HepG2 (cell line): ENCODE measurements around the gene TECTA. TPM values are rescaled to one million over a fixed set of nuclear protein-coding genes. Genes with fewer than 3 reads are reported as not detected.

Experiments
- ATAC-seq: fragments of 200-7000 bp; cut with Tn5 transposase; 3 replicates; pipeline ENCODE4 v1.9.1; 2020; ENCODE audit warnings: mild to moderate bottlenecking, moderate library complexity
- BruUV-seq: library from RNA; stranded (reverse); fragments of 400-500 nt; replicated peaks from 2 replicates; lab custom pipeline; 2021; lab: Mats Ljungman, UMichigan
- CTCF ChIA-PET: fragments of 300-600 bp; formaldehyde crosslinking; extraction: SDS; loops from one replicate; lab custom pipeline; 2021; ENCODE audit warnings: low total read pairs, inconsistent platforms, low intra/inter-chr PET ratio; lab: Yijun Ruan, JAX
- POLR2A ChIA-PET: fragments of 350-600 bp; sonication (Branson Sonifier 250); formaldehyde crosslinking; loops from one replicate; lab custom pipeline; 2020; ENCODE audit warnings: antibody characterized with exemption, inconsistent platforms; lab: Yijun Ruan, JAX
- DNase-seq: peaks from one replicate; pipeline ENCODE4 v3.0.0-alpha.2; 2015; ENCODE audit warnings: low spot score
- FAIRE-seq: peaks from 3 replicates; lab custom pipeline; 2011; peaks lifted over from hg19 to GRCh38; lab: Jason Lieb, UNC
- H2AFZ ChIP-seq: one replicate; pipeline ENCODE4 v1.6.1; 2011; ENCODE audit warnings: low read length, inconsistent platforms
- H3K27ac ChIP-seq: fragments of 300-600 bp; 3 replicates; pipeline ENCODE4 v1.8.0; 2011; ENCODE audit warnings: mixed run types, mild to moderate bottlenecking, mixed read lengths, low read length, inconsistent platforms; ENCODE audit not compliant: insufficient read depth; ENCODE audit errors: extremely low read length
- H3K27me3 ChIP-seq, 2 experiments: fragments of 200-600 bp in 1 of 2; 2 replicates in 1 of 2; 3 replicates in 1 of 2; pipeline versions ENCODE4 v1.6.0 to v1.8.0; 2011; ENCODE audit warnings: low read length in 2 of 2, mild to moderate bottlenecking in 2 of 2, moderate library complexity in 2 of 2, inconsistent platforms in 1 of 2; ENCODE audit not compliant: insufficient read depth in 2 of 2, control insufficient read depth in 1 of 2
- H3K36me3 ChIP-seq, 2 experiments: fragments of 200-600 bp in 1 of 2; replicated peaks in 1 of 2; 2 replicates in 1 of 2; 3 replicates in 1 of 2; pipeline versions ENCODE4 v1.5.1 to v1.8.0; 2011; ENCODE audit warnings: low read length in 2 of 2, inconsistent platforms in 1 of 2; ENCODE audit not compliant: insufficient read depth in 2 of 2, control insufficient read depth in 1 of 2
- H3K4me1 ChIP-seq: 2 replicates; pipeline ENCODE4 v1.5.1; 2012; ENCODE audit warnings: low read length, inconsistent platforms; ENCODE audit not compliant: insufficient read depth
- H3K4me2 ChIP-seq: 2 replicates; pipeline ENCODE4 v1.6.0; 2011; ENCODE audit warnings: low read depth, low read length, inconsistent platforms
- H3K4me3 ChIP-seq, 3 experiments: fragments of 200-600 bp in 1 of 3; sonication (generic), shearing (Covaris generic) in 1 of 3; replicated peaks in 1 of 3; 2 replicates each; pipeline ENCODE4 v1.5.1; 2011 to 2016; ENCODE audit warnings: low read length in 3 of 3, inconsistent platforms in 2 of 3, low read depth in 2 of 3, mild to moderate bottlenecking in 2 of 3, control low read depth in 1 of 3, mixed read lengths in 1 of 3; ENCODE audit not compliant: insufficient read depth in 1 of 3
- H3K79me2 ChIP-seq: one replicate; pipeline ENCODE4 v1.6.1; 2011; ENCODE audit warnings: low read length, inconsistent platforms; ENCODE audit not compliant: insufficient read depth
- H3K9ac ChIP-seq: 2 replicates; pipeline ENCODE4 v1.6.0; 2011; ENCODE audit warnings: mild to moderate bottlenecking, low read depth, low read length, inconsistent platforms; ENCODE audit not compliant: insufficient read depth
- H3K9me3 ChIP-seq: 2 replicates; pipeline ENCODE4 v1.5.1; 2012; ENCODE audit warnings: mild to moderate bottlenecking, low read length
- H4K20me1 ChIP-seq: 2 replicates; pipeline ENCODE4 v1.6.0; 2011; ENCODE audit warnings: inconsistent platforms, mild to moderate bottlenecking, low read length, moderate library complexity; ENCODE audit not compliant: insufficient read depth
- ATAD3A ChIP-seq: sonication (generic); formaldehyde crosslinking; IDR thresholded peaks from 2 replicates; pipeline ENCODE4 v1.4.0; 2020; ENCODE audit warnings: missing genetic modification reagents
- ATF7-NPFF ChIP-seq: sonication (generic); formaldehyde crosslinking; IDR thresholded peaks from 2 replicates; pipeline ENCODE4 v1.8.1; 2023; ENCODE audit warnings: mild to moderate bottlenecking, low read depth, missing genetic modification reagents, moderate library complexity
- CCDC6 ChIP-seq: sonication (generic); formaldehyde crosslinking; IDR thresholded peaks from 2 replicates; pipeline ENCODE4 v1.8.1; 2022; ENCODE audit warnings: mild to moderate bottlenecking, missing genetic modification reagents, moderate library complexity
- DPF2 ChIP-seq: sonication (generic); formaldehyde crosslinking; IDR thresholded peaks from 2 replicates; pipeline ENCODE4 v1.4.0; 2020; ENCODE audit warnings: mild to moderate bottlenecking, low read depth, missing genetic modification reagents, borderline replicate concordance
- FOSL2 ChIP-seq: sonication (generic); formaldehyde crosslinking; IDR thresholded peaks from 2 replicates; pipeline ENCODE4 v1.4.0; 2020; ENCODE audit warnings: missing genetic modification reagents
- GZF1 ChIP-seq: sonication (generic); formaldehyde crosslinking; IDR thresholded peaks from 2 replicates; pipeline ENCODE4 v1.5.1; 2020; ENCODE audit warnings: mild to moderate bottlenecking, missing genetic modification reagents
- IRF2 ChIP-seq: IDR thresholded peaks from 2 replicates; pipeline ENCODE4 v1.6.1; 2018; ENCODE audit warnings: missing genetic modification reagents, missing compliant biosample characterization
- NFRKB ChIP-seq: fragments of 450-650 bp; IDR thresholded peaks from 2 replicates; pipeline ENCODE4 v1.6.1; 2017
- RARG ChIP-seq: sonication (generic); formaldehyde crosslinking; IDR thresholded peaks from 2 replicates; pipeline ENCODE4 v1.4.0; 2020; ENCODE audit warnings: low read depth, mild to moderate bottlenecking, missing genetic modification reagents
- REL ChIP-seq: sonication (generic); formaldehyde crosslinking; conservative IDR thresholded peaks from 2 replicates; pipeline ENCODE4 v1.8.0; 2022; ENCODE audit warnings: mild to moderate bottlenecking, missing genetic modification reagents, moderate library complexity
- RFXANK ChIP-seq: IDR thresholded peaks from 2 replicates; pipeline ENCODE4 v1.6.1; 2016
- ZNF430 ChIP-seq: sonication (generic); formaldehyde crosslinking; IDR thresholded peaks from 2 replicates; pipeline ENCODE4 v1.9.0; 2021; ENCODE audit warnings: mild to moderate bottlenecking, missing genetic modification reagents
- ZNF614 ChIP-seq: IDR thresholded peaks from 2 replicates; pipeline ENCODE4 v1.6.1; 2018; ENCODE audit warnings: missing biosample characterization, missing genetic modification reagents, inconsistent platforms, borderline replicate concordance
- ZNF839 ChIP-seq: sonication (generic); formaldehyde crosslinking; IDR thresholded peaks from 2 replicates; pipeline ENCODE4 v1.4.0; 2020; ENCODE audit warnings: missing genetic modification reagents, mild to moderate bottlenecking, borderline replicate concordance
- WGBS: methylation state at CpG from one replicate; pipeline ENCODE4 v1.1.6; 2017; ENCODE audit warnings: low lambda C conversion rate; 5-methylcytosine and 5-hydroxymethylcytosine counted together
- in situ Hi-C: cut with HindIII; loops from 2 replicates; pipeline ENCODE4 v1.10.0; 2017; ENCODE audit warnings: low pct_unique_long_range_greater_than_20kb; ENCODE audit not compliant: extremely low pct_ligation_motif_present
- intact Hi-C: fragments of 100-400 bp; cut with micrococcal nuclease; formaldehyde crosslinking; loops from one replicate; pipeline ENCODE4 v1.10.0; 2022; ENCODE audit not compliant: unreplicated experiment
- polyA plus RNA-seq, 8 experiments: library from polyadenylated mRNA; depleted of rRNA in 3 of 8; stranded (reverse) in 7 of 8; unstranded in 1 of 8; fragments of >200 nt; fragmentation: Illumina TruSeq in 4 of 8; extraction: Trizol in 4 of 8; gene quantifications; 2 replicates each; pipeline versions ENCODE4 v1.2.1 to v1.2.3, GENCODE V29; 2011 to 2016; ENCODE audit warnings: low read depth in 4 of 8, missing spikeins in 1 of 8, mixed read lengths in 1 of 8; ENCODE audit not compliant: insufficient read depth in 1 of 8
- total RNA-seq, 5 experiments: library from RNA; depleted of rRNA; stranded (reverse); fragments of >200 nt; fragmentation: Illumina TruSeq; extraction: Trizol; gene quantifications; 2 replicates each; pipeline ENCODE4 v1.2.3, GENCODE V29; 2016; ENCODE audit warnings: low read depth in 1 of 5
- TF ChIP-seq, protein P1 (sequence below): sonication (generic); formaldehyde crosslinking; IDR thresholded peaks from 2 replicates; pipeline ENCODE4 v1.4.0; 2020; ENCODE audit warnings: missing genetic modification reagents
- TF ChIP-seq, protein P2 (sequence below): sonication (generic); formaldehyde crosslinking; IDR thresholded peaks from 2 replicates; pipeline ENCODE4 v1.8.1; 2023; ENCODE audit warnings: mild to moderate bottlenecking, moderate library complexity, missing genetic modification reagents

TECTA gene
- total and polyA plus RNA-seq, 2 of the 13 experiments (the other 11 are each of a cell fraction or from before 2014, with no cell fraction given): 0.04 to 0.17 TPM

DNA sequence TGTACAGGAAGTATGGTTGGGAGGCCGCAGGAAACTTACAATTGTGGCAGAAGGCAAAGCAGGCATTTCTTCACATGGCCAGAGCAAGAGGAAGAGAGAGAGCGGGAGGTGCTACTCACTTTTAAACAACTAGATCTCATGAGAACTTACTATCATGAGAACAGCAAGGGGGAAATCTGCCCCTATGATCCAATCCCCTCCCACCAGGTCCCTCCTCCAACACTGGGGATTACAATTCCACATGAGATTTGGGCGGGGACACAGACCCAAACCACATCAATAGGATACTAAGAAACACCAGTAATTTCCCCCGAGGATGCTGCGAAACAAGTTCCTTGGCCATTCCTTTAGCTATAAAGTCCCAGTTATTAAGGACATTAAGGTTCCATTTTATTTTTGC, 97.4 kb downstream of the TECTA start:
- CTCF ChIA-PET: no interaction called here
- no peak for TF ChIP-seq NFRKB
- TF ChIP-seq REL (CRISPR knock-in tag): no peak
- no peak for TF ChIP-seq ZNF430 (CRISPR knock-in tag)
- TF ChIP-seq, all 625 proteins: peak for 0
- intact Hi-C loops (loop anchor here (10.0 kb wide), 1 partner anchor 84 kb away; no protein-coding TSS in a partner anchor), in situ Hi-C loops (loop anchor here (10.0 kb wide), 1 partner anchor 264 kb away; no protein-coding TSS in a partner anchor)
- H3K36me3 ChIP-seq: no peaks in the 10 kb centered on the region
- BruUV-seq: no TSS peak
- POLR2A ChIA-PET: no interaction called here
- no peak overlapping the region for H3K27ac ChIP-seq
- H3K9me3 ChIP-seq: no peaks in the 10 kb centered on the region
- H3K4me2 ChIP-seq: no peak overlapping the region
- no peaks in the 10 kb centered on the region for H3K4me1 ChIP-seq
- FAIRE-seq: no peak
- H3K4me3 ChIP-seq: no peak overlapping the region
- no peak overlapping the region for H2AFZ ChIP-seq
- H3K79me2 ChIP-seq: no peaks in the 10 kb centered on the region
- no peak for DNase-seq
- H3K9ac ChIP-seq: no peak overlapping the region
- peaks cover 0 to 6% of the 10 kb centered on the region in 2 experiments; a peak in 1 of 5 replicates for H3K27me3 ChIP-seq
- ATAC-seq: no peak
- no peaks in the 10 kb centered on the region for H4K20me1 ChIP-seq
- 51% methylated on average over 5 of the region's 5 CpGs for whole genome bisulfite sequencing

DNA sequence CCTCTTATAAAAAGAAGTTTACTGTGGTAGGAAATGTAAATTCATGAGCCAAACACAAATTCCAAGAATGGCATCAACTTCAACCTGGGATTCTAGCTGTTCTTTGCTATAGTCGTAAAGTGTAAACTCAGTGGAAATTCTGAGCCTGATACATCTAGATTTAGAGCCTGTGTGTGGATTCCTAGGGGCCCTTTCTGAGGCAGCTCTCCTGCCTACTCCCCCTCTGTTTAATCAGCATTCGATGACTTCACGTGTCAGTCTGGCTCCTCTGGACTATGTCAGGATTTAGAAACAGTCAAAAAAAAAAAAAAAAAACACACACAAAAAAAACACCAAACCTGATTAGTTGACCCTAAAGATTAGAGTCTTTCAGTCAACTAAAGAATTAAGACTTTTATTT, 98.5 kb downstream of the TECTA start:
- CTCF ChIA-PET: no interaction called here
- Histone ChIP-seq H4K20me1 (no peaks in the 10 kb centered on the region), H3K9me3 (no peaks in the 10 kb centered on the region), H3K79me2 (no peaks in the 10 kb centered on the region), H3K9ac (no peak overlapping the region), H3K36me3 (no peaks in the 10 kb centered on the region), H3K27me3 (peaks cover 0 to 6% of the 10 kb centered on the region in 2 experiments; a peak in 1 of 5 replicates), H3K4me3 (no peak overlapping the region), H3K27ac (no peak overlapping the region), H3K4me2 (no peak overlapping the region), H2AFZ (no peak overlapping the region), H3K4me1 (no peaks in the 10 kb centered on the region)
- in situ Hi-C loops: loop anchor here (10.0 kb wide), 1 partner anchor 265 kb away; no protein-coding TSS in a partner anchor
- DNase-seq: no peak
- intact Hi-C loops: loop anchor here (10.0 kb wide), 1 partner anchor 85 kb away; no protein-coding TSS in a partner anchor
- no peak for ATAC-seq
- no peak for FAIRE-seq
- BruUV-seq: no TSS peak
- POLR2A ChIA-PET: no interaction called here
- WGBS: 8% methylated on average over 3 of the region's 3 CpGs
- no peak for TF ChIP-seq ZNF839
- no peak for TF ChIP-seq RFXANK (CRISPR knock-in tag)
- no peak for TF ChIP-seq ATF7-NPFF (CRISPR knock-in tag)
- TF ChIP-seq ATAD3A (CRISPR knock-in tag): no peak
- no peak for TF ChIP-seq ZNF614 (CRISPR knock-in tag)
- no peak for TF ChIP-seq CCDC6 (CRISPR knock-in tag)
- TF ChIP-seq, protein P1, sequence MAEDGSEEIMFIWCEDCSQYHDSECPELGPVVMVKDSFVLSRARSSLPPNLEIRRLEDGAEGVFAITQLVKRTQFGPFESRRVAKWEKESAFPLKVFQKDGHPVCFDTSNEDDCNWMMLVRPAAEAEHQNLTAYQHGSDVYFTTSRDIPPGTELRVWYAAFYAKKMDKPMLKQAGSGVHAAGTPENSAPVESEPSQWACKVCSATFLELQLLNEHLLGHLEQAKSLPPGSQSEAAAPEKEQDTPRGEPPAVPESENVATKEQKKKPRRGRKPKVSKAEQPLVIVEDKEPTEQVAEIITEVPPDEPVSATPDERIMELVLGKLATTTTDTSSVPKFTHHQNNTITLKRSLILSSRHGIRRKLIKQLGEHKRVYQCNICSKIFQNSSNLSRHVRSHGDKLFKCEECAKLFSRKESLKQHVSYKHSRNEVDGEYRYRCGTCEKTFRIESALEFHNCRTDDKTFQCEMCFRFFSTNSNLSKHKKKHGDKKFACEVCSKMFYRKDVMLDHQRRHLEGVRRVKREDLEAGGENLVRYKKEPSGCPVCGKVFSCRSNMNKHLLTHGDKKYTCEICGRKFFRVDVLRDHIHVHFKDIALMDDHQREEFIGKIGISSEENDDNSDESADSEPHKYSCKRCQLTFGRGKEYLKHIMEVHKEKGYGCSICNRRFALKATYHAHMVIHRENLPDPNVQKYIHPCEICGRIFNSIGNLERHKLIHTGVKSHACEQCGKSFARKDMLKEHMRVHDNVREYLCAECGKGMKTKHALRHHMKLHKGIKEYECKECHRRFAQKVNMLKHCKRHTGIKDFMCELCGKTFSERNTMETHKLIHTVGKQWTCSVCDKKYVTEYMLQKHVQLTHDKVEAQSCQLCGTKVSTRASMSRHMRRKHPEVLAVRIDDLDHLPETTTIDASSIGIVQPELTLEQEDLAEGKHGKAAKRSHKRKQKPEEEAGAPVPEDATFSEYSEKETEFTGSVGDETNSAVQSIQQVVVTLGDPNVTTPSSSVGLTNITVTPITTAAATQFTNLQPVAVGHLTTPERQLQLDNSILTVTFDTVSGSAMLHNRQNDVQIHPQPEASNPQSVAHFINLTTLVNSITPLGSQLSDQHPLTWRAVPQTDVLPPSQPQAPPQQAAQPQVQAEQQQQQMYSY (CRISPR knock-in tag): no peak
- TF ChIP-seq RARG (CRISPR knock-in tag): no peak
- TF ChIP-seq IRF2 (CRISPR knock-in tag): no peak
- TF ChIP-seq DPF2 (CRISPR knock-in tag): no peak
- no peak for TF ChIP-seq GZF1 (CRISPR knock-in tag)
- TF ChIP-seq FOSL2 (CRISPR knock-in tag): no peak
- TF ChIP-seq, protein P2, sequence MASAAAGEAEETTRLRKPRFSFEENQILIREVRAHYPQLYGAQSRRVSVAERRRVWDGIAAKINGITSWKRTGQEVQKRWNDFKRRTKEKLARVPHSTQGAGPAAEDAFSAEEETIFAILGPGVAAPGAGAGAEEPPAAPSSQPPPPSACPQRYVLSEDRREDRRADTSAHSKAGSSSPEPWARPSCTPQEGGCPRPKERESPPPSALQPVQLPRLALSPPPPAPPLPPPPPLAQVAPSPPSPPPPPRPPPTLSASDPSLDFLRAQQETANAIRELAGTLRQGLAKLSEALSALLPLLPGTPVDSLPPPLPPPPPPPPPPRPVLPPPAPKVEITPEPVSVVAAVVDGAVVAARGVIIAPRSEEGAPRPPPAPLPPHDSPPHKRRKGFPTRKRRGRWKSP (CRISPR knock-in tag): no peak
